B cell (primary cell): Measurements from ENCODE around the gene DRAP1. TPM values are rescaled to one million over a fixed set of nuclear protein-coding genes. Genes with fewer than 3 reads are reported as not detected.

Experiments
- ATAC-seq: fragments of 200-7000 bp; cut with Tn5 transposase; one replicate; pipeline ENCODE4 v1.10.0; 2021; ENCODE audit warnings: low read depth, mild to moderate bottlenecking, moderate number of reproducible peaks, moderate library complexity
- CTCF ChIA-PET: fragments of 350-600 bp; sonication (Branson Sonifier 250); formaldehyde crosslinking; loops from one replicate; lab custom pipeline; 2021; ENCODE audit warnings: antibody characterized with exemption, inconsistent platforms; lab: Charles Lee
- POLR2A ChIA-PET: fragments of 350-600 bp; sonication (Branson Sonifier 250); formaldehyde crosslinking; loops from one replicate; lab custom pipeline; 2021; ENCODE audit warnings: antibody characterized with exemption; lab: Charles Lee
- DNase-seq: peaks from one replicate; pipeline ENCODE4 v3.0.0; 2013
- H2AFZ ChIP-seq: 2 replicates; pipeline ENCODE4 v1.6.1; 2012; ENCODE audit warnings: mild to moderate bottlenecking, low read depth, low read length; ENCODE audit not compliant: insufficient read depth, poor library complexity, severe bottlenecking
- H3K27ac ChIP-seq, 2 donors: 1 replicate in 1 of 2; 2 replicates in 1 of 2; pipeline ENCODE4 v1.5.1; 2012 to 2013; ENCODE audit warnings: low read length in 2 of 2, mild to moderate bottlenecking in 2 of 2, moderate library complexity in 1 of 2
- H3K27me3 ChIP-seq, 4 experiments: fragments of 200-600 bp in 1 of 4; sonication (generic) in 1 of 4; replicated peaks in 1 of 4; 1 replicate in 2 of 4; 2 replicates in 2 of 4; pipeline versions ENCODE4 v1.6.1 to v1.7.0; 2013 to 2016; ENCODE audit warnings: low read length in 3 of 4, mild to moderate bottlenecking in 2 of 4, mixed read lengths in 1 of 4, moderate library complexity in 1 of 4; ENCODE audit not compliant: insufficient read depth in 4 of 4, control insufficient read depth in 3 of 4; ENCODE audit errors: control extremely low read depth in 1 of 4
- H3K36me3 ChIP-seq, 2 experiments: replicated peaks in 1 of 2; 1 replicate in 1 of 2; 2 replicates in 1 of 2; pipeline versions ENCODE4 v1.6.1 to v1.7.1; 2013; ENCODE audit warnings: low read length in 1 of 2; ENCODE audit not compliant: insufficient read depth in 2 of 2, control insufficient read depth in 1 of 2; ENCODE audit errors: control extremely low read depth in 1 of 2, extremely low read depth in 1 of 2
- H3K4me1 ChIP-seq, 2 donors: fragments of 200-600 bp in 1 of 2; sonication (generic) in 1 of 2; 1 replicate in 1 of 2; 2 replicates in 1 of 2; pipeline versions ENCODE4 v1.5.1 to v1.6.1; 2013 to 2017; ENCODE audit warnings: low read length in 2 of 2; ENCODE audit not compliant: control insufficient read depth in 2 of 2, insufficient read depth in 2 of 2
- H3K4me2 ChIP-seq: replicated peaks from 2 replicates; pipeline ENCODE3; 2012; ENCODE audit warnings: mild to moderate bottlenecking, low read depth, low read length; ENCODE audit not compliant: poor library complexity, severe bottlenecking
- H3K4me3 ChIP-seq, 5 experiments: fragments of 200-600 bp in 1 of 5; sonication (generic) in 1 of 5; 1 replicate in 3 of 5; 2 replicates in 2 of 5; pipeline versions ENCODE4 v1.5.1 to v1.7.0; 2011 to 2016; ENCODE audit warnings: low read length in 4 of 5, mild to moderate bottlenecking in 4 of 5, low read depth in 2 of 5, control low read depth in 1 of 5, moderate library complexity in 1 of 5; ENCODE audit not compliant: insufficient read depth in 1 of 5; ENCODE audit errors: control extremely low read depth in 1 of 5, extremely low read depth in 1 of 5
- H3K79me2 ChIP-seq: fragments of 200-600 bp; sonication (generic); one replicate; pipeline ENCODE4 v1.6.0; 2016; ENCODE audit warnings: low read length; ENCODE audit not compliant: control insufficient read depth, insufficient read depth
- H3K9ac ChIP-seq: fragments of 200-600 bp; sonication (generic); 2 replicates; pipeline ENCODE4 v1.6.1; 2017; ENCODE audit warnings: mild to moderate bottlenecking, low read length, moderate library complexity
- H3K9me3 ChIP-seq, 3 donors: one replicate each; pipeline versions ENCODE4 v1.6.1 to v1.7.1; 2013; ENCODE audit warnings: low read length in 2 of 3; ENCODE audit not compliant: control insufficient read depth in 2 of 3, insufficient read depth in 1 of 3; ENCODE audit errors: control extremely low read depth in 1 of 3
- H4K20me1 ChIP-seq: 2 replicates; pipeline ENCODE4 v1.6.0; 2012; ENCODE audit warnings: mild to moderate bottlenecking, low read length; ENCODE audit not compliant: insufficient read depth, control insufficient read depth, poor library complexity, severe bottlenecking
- H3K27ac Mint-ChIP-seq: one replicate; pipeline ENCODE4 v1.8.0; 2021; ENCODE audit warnings: mixed read lengths
- H3K27me3 Mint-ChIP-seq: one replicate; pipeline ENCODE4 v1.8.0; 2021; ENCODE audit warnings: mixed read lengths
- H3K4me1 Mint-ChIP-seq: one replicate; pipeline ENCODE4 v1.8.0; 2021; ENCODE audit warnings: mixed read lengths
- H3K4me3 Mint-ChIP-seq: one replicate; pipeline ENCODE4 v1.8.0; 2021; ENCODE audit warnings: mixed read lengths
- H3K9me3 Mint-ChIP-seq: one replicate; pipeline ENCODE4 v1.8.0; 2022; ENCODE audit warnings: mixed read lengths; ENCODE audit not compliant: insufficient read depth
- EZH2 ChIP-seq: IDR thresholded peaks from 2 replicates; pipeline ENCODE4 v1.6.1; 2012; ENCODE audit warnings: borderline replicate concordance, low read depth, mild to moderate bottlenecking, moderate library complexity, low read length; ENCODE audit not compliant: insufficient read depth, poor library complexity, severe bottlenecking
- WGBS: methylation state at CpG from one replicate; pipeline ENCODE4 v1.1.5; 2013; ENCODE audit warnings: missing lambda C conversion rate; ENCODE audit not compliant: insufficient coverage; 5-methylcytosine and 5-hydroxymethylcytosine counted together
- intact Hi-C: fragments of 100-400 bp; cut with micrococcal nuclease; formaldehyde crosslinking; loops from one replicate; pipeline ENCODE4 v1.10.0; 2022
- polyA plus RNA-seq: library from polyadenylated mRNA; depleted of rRNA; stranded (reverse); fragments of >200 nt; gene quantifications from 2 replicates; pipeline ENCODE4 v1.2.3, GENCODE V29; 2012
- total RNA-seq, 2 donors: library from RNA; stranded (reverse); fragments of 120-200 nt in 1 of 2; gene quantifications; 1 replicate in 1 of 2; 2 replicates in 1 of 2; pipeline versions ENCODE4 v1.2.3 to v1.2.4, GENCODE V29; 2013 to 2022
- TF ChIP-seq, protein P1 (sequence below): fragments of 200-600 bp; IDR thresholded peaks from one replicate; pipeline ENCODE4 v1.8.0; 2022; ENCODE audit warnings: antibody characterized with exemption, mild to moderate bottlenecking

Gene DRAP1
- total and polyA plus RNA-seq, 2 donors (not counting 1 experiment from before 2014, with no cell fraction given), result 71.7 to 83.9 TPM

DNA sequence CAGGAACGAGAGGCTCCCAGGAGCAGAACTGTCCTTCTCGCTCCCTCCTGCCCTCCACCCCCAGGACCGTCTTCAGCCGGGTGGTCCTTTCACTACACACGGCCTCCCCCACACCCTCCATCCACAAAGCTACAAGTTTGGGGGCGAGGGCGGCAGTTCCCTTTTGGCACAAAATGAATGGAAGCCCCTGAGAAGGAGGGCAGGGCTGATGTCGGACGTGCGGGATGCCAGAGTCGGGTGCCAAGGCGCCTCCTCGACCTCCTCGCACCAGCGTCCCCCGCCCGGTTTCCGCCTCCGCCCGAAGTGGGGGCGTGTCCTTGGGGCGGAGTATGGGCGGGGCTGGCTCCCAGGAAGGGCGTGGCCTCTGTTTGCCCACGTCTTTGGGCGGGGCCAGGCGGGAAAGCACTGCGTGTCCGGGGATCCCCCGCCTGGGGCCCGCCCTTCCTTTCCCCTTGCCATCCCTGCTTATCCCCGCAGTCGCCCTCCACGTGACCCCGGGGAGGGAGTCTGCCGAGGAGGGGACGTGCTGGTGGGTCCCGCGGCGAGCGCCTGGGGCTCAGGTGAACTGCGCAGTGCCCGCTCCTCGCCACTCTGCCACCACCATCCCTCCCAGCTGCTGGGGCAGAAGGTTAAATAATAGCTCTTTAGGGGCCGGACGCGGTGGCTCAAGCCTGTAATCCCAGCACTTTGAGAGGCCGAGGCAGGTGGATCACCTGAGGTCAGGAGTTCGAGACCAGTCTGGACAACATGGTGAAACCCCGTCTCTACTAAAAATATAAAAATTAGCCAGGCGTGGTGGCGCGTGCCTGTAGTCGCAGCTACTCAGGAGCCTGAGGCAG lies 45.7 kb upstream of the DRAP1 start:
- ChIA-PET POLR2A (interaction anchor here (0.6 to 1.7 kb wide), 5 partner anchors 11 to 233 kb away, joined by 3 to 24 read pairs (median 11); partner anchors contain the start of genes CCDC85B, CFL1, FIBP and MUS81), CTCF (interaction anchor here (0.6 to 6.7 kb wide), 8 partner anchors 10 to 794 kb away, joined by 3 to 71 read pairs (median 4); partner anchors contain the start of genes CCDC85B, CFL1, FIBP and MUS81)
- TF ChIP-seq, protein P1, sequence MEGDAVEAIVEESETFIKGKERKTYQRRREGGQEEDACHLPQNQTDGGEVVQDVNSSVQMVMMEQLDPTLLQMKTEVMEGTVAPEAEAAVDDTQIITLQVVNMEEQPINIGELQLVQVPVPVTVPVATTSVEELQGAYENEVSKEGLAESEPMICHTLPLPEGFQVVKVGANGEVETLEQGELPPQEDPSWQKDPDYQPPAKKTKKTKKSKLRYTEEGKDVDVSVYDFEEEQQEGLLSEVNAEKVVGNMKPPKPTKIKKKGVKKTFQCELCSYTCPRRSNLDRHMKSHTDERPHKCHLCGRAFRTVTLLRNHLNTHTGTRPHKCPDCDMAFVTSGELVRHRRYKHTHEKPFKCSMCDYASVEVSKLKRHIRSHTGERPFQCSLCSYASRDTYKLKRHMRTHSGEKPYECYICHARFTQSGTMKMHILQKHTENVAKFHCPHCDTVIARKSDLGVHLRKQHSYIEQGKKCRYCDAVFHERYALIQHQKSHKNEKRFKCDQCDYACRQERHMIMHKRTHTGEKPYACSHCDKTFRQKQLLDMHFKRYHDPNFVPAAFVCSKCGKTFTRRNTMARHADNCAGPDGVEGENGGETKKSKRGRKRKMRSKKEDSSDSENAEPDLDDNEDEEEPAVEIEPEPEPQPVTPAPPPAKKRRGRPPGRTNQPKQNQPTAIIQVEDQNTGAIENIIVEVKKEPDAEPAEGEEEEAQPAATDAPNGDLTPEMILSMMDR, result no peak
- no peak for TF ChIP-seq EZH2
- Histone ChIP-seq H3K9me3 (no peaks in the 10 kb centered on the region), H3K36me3 (no peaks in the 10 kb centered on the region), H3K9ac (peak overlapping the region; percentile 70), H3K4me1 (peaks cover 10 to 29% of the 10 kb centered on the region in 2 donors), H3K4me2 (peak overlapping the region; percentile 91), H3K4me3 (peak overlapping the region; percentile 52 to 79 (median 63)), H2AFZ (peak overlapping the region; percentile 85), H3K27me3 (no peaks in the 10 kb centered on the region), H4K20me1 (no peaks in the 10 kb centered on the region), H3K79me2 (no peaks in the 10 kb centered on the region), H3K27ac (peak overlapping the region; percentile 81 to 91)
- intact Hi-C loops, result loop anchor here (2.0 to 5.0 kb wide), 3 partner anchors 15 to 179 kb away; partner anchors contain the start of genes CFL1, FIBP and SF3B2
- Mint-ChIP-seq H3K4me1 (peaks cover 26% of the 10 kb centered on the region), H3K9me3 (no peaks in the 10 kb centered on the region), H3K27ac (peak overlapping the region; percentile 91), H3K4me3 (peak overlapping the region; percentile 92), H3K27me3 (peaks cover 5% of the 10 kb centered on the region)
- DNase-seq, result peak; percentile 97
- ATAC-seq, result peak; percentile 98
- WGBS, result 2% methylated on average over 43 of the region's 54 CpGs

DNA sequence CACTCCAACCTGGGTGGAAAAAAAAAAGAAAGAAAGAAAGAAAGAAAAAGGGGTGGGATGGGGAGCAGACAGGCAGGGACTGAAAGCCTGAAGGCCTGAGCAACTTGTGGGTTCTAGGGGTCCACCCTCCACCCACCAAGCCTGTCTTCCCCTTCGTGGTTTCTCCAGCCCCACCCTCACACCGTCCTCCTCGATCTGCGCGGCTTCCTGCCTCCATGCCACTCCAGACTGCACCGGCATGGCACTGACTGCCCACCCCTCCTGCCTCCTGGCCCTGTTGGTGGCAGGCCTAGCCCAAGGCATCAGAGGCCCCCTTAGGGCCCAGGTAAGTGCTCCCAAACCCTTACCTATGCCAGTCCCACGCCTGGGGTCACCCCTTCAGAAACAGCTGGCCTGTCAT lies 39.6 kb upstream of the DRAP1 start, which contains the start of gene CTSW:
Gene CTSW (plus strand): TSS at position 221 of the 400 bp plus-strand sequence. CDS start 18 bp downstream, at position 239.
- no peak within 1 kb of the TSS for H3K27ac ChIP-seq
- 2% methylated on average over 6 of the region's 7 CpGs for WGBS
- ATAC-seq (no peak), DNase-seq (no peak)
- H3K4me3 ChIP-seq, result no peak within 1 kb of the TSS
- H3K4me1 Mint-ChIP-seq, result peaks cover 20% of the 10 kb centered on the region
- peak within 1 kb of the TSS; percentile 46 for H3K27ac Mint-ChIP-seq
- POLR2A ChIA-PET, result interaction anchor here (1.0 kb wide), 1 partner anchor 10 kb away, joined by 4 read pairs; no protein-coding TSS in a partner anchor
- H3K4me1 ChIP-seq, result peaks cover 5 to 25% of the 10 kb centered on the region in 2 donors
- H4K20me1 ChIP-seq, result no peaks in the 10 kb centered on the region
- no peaks in the 10 kb centered on the region for H3K9me3 Mint-ChIP-seq
- TF ChIP-seq, protein P1, result no peak
- no peak for TF ChIP-seq EZH2
- no peak within 1 kb of the TSS for H3K4me3 Mint-ChIP-seq
- H3K9me3 ChIP-seq, result no peaks in the 10 kb centered on the region
- intact Hi-C loops, result no loop called here
- no peak within 1 kb of the TSS for H2AFZ ChIP-seq
- CTCF ChIA-PET, result interaction anchor here (1.1 to 2.8 kb wide), 2 partner anchors 8 to 61 kb away, joined by 3 to 15 read pairs; partner anchors contain the start of gene FIBP
- H3K9ac ChIP-seq, result no peak within 1 kb of the TSS
- H3K27me3 Mint-ChIP-seq, result no peaks in the 10 kb centered on the region
- H3K79me2 ChIP-seq, result peaks cover 15% of the 10 kb centered on the region
- H3K27me3 ChIP-seq, result no peaks in the 10 kb centered on the region
- H3K36me3 ChIP-seq, result peaks cover 0 to 14% of the 10 kb centered on the region in 2 experiments
- H3K4me2 ChIP-seq, result peak within 1 kb of the TSS; percentile 22
